ENCODE measurements around the gene TUBB4B.

Gene TUBB4B

DNA sequence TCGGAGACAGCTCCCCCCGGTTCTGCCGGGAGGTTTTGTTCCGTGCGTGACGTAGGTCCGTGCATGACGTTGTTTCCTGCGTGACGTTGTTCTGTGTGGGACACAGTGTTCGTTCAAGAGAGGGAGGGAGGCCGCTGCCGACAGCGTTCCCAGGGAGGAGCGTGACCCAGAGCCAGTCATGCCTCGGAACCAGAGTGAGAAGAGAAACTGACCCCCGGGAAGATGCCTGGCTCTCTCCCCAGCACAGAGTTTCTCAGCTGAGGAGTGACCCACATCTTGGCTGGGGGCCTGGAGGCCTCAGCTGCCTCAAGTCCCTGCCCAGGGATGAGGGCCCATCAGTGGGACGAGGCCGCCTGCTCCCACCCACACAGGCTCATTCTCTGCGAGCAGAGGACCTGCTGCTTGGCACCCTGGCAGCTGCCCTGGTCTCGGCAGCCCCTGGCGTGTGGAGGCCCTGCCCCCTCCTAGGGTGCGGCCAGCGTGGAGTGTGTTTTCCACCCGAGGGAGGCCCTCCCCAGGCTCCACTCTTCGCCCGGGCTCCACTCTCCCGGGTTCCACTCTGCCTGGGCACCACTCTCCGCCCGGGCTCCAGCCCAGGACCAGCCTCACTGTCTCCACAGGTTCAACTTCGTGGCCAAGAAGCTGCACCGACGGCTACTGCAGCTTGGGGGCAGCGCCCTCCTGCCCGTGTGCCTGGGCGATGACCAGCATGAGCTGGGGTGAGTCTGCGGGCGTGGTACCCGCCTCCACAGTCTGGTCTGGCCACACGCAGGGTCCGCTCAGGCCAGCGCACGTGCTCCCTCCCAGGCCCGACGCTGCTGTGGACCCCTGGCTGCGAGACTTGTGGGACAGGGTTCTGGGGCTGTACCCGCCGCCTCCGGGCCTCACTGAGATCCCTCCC is 27.7 kb upstream of the TUBB4B start:
- DNase-seq = no peak

DNA sequence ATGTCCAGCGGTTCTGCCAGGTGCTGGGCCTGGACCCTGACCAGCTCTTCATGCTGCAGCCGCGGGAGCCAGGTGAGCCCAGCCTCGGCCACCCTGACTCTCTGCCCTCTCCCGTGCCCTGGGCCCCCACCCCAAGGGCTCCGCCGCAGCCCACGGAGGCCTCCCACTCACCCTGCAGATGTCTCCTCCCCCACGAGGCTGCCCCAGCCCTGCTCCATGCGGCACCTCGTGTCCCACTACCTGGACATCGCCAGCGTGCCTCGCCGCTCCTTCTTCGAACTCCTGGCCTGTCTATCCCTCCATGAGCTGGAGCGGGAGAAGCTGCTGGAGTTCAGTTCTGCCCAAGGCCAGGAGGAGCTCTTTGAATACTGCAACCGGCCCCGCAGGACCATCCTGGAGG is 26.5 kb upstream of the TUBB4B start:
- no peak for DNase-seq

DNA sequence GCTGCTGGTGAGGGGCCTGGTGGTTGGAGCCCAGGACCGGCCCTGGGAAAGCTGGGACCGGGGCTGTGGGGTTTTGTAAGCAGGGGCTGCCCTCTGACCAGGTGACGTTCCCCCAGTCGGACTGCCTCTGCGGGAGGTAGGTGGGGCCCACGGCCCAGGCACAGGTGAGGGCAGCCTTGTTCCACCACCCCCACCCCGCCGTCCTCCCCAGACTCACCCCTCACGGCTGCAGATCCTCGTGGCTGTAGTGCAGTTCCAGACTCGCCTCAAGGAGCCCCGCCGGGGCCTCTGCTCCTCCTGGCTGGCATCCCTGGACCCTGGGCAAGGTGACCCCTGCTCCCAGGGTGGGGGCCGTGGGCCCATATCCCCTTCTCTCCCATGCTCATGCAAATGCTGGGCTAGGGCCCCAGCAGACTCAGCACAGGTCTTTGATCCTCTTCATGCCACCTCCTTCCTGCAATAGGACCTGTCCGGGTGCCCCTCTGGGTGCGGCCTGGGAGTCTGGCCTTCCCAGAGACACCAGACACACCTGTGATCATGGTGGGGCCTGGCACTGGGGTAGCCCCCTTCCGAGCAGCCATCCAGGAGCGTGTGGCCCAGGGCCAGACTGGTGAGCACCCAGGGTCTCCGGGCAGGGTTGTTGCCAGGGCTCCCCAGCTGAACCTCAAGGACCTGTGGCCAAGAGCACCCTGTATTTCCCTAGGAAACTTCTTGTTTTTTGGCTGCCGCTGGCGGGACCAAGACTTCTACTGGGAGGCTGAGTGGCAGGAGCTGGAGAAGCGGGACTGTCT is 25.7 kb upstream of the TUBB4B start:
- no peak for DNase-seq

DNA sequence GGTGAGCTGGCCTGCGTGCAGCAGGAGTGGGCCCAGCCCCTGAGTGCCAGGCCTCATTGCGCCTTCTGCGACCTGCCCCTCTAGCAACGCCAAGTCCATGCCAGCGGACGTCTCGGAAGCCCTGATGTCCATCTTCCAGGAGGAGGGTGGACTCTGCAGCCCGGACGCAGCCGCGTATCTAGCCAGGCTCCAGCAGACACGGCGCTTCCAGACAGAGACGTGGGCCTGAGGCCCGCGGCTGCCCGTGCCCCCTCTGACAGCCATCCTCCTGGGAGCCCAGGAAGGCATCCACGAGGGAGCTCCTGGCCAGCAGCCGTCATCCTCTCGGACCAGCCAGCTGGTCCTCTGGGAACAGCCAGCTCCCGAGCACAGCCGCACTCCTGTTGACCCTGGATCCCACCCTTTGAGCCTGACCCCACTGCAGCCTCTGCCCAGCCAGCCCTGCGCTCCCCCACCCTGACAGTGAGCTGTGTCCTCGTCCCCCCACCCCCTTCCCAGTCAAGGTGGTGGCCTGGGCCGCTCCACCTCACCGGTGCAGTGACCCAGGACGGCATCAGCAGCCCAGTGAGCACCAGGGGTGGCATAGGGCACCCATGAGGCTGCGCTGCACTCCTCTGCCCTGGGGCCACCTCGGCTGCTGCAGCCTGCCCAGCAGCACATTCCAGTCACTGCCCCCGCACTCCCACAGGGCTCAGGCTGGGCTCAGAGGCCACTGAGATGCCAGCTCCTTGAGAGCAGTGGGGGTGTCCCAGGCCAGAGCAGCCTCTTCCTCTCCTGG is 24.7 kb upstream of the TUBB4B start:
- DNase-seq = no peak

DNA sequence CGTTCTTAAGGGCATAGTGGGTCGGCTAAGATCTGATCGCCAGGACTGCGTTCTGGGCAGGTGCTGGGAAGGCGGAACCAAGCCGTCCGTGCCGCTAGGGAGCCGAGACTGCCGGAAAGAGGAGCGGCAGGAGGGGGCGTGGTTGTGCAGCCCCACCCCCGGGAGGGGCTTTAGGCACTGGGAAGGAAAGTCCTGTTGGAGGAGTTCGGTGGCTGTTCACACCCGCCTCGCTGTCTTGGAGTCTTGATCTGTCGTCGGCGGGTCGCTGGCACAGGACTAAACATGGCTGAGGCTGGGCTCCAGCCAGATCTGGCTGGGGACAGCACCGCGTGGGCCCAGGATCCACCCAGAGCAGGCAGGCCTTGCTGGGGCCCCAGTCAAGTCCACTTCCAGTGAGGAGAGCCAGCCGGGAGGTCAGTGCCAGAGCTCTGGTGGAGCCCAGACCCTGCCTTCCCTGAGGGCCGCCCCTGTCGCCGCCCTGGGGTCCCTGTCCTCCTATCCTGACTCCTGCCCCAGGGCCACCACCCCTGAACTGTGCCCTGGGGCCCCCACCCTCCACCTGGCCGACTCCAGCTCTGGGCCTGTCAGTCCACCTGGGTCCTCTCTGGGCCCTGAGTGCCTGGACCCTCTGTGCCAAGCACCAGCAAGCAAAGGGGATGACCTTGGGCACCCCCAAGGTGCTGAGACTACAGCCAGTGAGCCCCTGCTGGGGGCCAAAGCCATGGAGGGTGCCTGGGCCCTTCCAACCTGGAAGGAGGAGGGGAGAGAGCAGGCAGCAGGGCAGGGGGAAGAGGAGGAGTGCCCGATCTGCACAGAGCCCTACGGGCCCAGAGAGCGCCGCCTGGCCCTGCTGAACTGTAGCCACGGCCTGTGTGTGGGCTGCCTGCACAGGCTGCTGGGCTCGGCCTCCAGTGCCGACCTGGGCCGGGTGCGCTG is 23.5 kb upstream of the TUBB4B start:
- peak; percentile 77 for DNase-seq

DNA sequence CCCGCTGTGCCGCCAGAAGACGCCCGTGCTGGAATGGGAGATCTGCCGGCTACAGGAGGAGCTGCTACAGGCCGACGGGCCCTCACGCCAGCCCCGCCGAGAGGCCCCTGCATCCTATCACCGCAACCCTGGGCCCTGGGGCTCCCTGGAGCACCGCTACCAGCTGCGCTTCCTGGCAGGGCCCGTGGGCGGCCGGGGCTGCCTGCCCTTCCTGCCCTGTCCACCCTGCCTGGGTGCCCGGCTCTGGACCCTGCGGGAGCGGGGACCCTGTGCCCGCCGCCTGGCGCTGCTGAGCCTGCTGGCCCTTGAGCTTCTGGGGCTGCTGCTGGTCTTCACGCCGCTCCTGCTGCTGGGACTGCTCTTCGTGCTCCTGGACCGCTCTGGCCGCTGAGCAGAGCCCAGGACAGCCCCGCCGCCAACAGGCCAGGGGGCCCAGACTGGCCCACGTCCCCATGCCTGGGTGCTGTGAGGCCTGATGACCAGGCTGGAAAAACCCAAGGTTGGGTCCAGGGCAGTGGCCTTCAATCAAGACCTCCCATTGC is 22.8 kb upstream of the TUBB4B start:
- DNase-seq = no peak

GRCh38 chr9:137218754-137219271 is 22.3 kb upstream of the TUBB4B start:
- DNase-seq = no peak

GRCh38 chr9:137219757-137220316 is 21.2 kb upstream of the TUBB4B start:
- DNase-seq = no peak

- DNase-seq = no peak
Measured at GRCh38 chr9:137220317-137221094, 20.6 kb upstream of the TUBB4B start.

GRCh38 chr9:137221095-137221505 is 20.0 kb upstream of the TUBB4B start:
- DNase-seq = no peak

DNA sequence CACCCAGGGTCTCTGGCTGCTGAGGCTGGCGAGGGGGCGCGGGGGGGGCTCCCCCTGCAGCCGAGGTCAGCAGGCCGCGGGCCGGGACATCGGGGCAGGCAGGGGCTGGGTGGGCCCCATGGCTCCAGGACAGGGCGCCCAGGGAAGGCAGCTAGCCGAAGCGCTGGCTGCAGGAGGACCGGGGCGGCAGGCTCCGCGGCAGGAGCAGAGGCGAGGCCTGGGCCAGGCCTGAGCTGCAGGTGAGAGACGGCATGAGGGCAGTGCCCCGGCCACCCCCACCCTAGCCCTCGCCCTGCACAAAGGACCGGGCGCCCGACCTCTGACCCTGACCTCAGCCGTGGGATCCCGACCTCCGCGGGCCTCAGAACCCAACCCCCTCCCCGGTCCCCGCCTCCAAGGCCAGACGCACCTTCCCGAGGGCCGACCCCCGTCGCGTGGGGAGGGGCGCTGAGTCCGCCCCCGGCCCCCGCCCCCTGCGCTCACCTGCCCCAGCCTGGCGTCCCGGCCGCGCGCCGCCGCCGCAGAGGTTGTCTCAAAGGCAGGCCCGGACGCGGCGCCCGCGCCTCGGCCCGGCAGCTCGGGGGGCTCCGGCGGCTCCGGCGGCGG is 19.5 kb upstream of the TUBB4B start:
- DNase-seq = peak; percentile 38

DNA sequence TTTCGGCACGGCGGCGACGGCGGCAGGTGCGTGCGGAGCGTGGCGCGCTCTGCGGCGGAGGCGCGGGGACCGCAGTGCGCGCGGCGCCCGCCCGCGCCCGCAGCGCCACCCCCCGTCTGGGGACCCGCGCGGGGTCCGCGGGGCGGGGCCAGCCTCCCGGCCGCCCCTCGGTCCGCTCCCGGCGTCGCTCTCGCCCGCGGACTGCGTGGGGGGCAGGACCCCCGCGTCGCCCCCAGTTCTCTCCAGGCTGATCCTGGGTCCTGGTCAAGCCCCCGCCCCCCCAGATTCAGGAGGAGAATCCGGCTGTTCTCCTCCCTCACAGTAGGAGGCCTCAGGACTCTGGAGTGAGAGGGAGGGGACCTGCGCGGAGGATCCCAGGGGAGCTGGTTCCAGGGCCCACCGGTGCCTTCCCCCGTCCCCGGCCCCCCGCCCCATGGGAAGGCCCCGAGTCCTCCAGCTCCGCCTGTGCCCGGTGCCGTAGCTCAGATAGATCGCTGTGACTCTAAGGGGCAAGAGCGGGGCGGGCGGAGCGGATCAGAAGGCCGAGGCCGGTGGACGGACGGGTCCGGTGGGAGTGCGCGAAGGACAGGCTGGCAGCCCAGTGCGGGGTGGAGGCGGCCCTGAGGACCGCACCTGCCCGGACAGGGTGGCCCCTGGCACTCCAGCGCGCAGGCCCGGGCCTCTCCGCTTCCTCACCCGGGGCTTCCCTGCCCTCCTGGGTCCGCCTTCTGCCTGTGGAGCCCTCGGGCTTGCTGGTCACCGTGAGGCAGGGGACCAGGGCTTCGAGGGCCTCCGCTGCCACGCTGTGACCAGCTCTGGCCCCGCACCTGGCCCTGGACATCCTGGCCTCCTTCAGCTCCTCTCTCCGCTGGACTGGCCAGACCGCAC is 18.7 kb upstream of the TUBB4B start, which contains the start of gene RNF208:
TSS of gene RNF208 (minus strand) at position 51 of the 888 bp plus-strand sequence. CDS start 1,028 bp downstream, outside the sequence.
- no peak for DNase-seq

DNA sequence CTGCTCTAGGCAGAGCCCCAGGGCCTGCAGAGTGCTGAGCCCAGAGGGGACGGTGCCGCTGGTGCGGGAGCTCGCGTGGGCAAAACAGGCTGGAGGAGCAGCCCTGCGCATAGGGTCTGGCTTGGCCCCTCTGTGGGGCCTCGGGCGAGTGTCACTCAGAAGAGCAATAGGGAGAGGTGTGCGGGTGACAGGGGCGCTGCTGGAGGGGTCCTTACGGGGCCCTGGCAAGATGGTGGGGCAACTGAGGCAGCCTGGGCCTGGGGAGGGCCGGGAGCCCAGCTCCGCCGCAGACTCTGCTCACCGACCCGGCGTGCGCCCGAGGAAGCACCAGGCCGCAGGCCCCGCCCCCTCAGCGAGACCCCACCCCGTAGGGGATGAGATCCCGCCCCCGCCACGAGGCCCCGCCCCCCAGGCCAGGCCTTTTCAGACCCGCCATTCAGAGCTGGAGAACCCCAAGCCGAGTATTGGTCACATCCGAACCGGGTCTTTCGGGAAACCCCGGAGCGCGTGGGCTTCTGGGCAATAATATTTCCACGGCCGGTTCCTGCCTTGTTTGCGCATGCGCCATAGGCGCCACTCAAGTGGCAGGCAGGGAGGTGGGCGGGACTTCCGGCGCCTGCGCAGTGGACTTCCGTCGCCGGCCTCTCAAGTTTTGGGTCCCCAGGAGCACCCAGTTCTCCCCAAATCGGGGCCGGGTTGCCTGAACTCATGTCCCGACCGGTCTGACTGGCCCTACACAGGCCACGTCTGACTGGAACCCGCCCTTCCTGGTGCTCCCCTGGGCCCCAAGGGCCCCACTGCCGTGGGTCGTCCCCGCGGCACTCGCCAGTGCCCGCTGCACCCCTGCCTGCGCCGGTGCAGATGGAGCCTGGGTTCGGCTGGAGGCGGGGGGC is 17.8 kb upstream of the TUBB4B start:
- peak; percentile 98 for DNase-seq

DNA sequence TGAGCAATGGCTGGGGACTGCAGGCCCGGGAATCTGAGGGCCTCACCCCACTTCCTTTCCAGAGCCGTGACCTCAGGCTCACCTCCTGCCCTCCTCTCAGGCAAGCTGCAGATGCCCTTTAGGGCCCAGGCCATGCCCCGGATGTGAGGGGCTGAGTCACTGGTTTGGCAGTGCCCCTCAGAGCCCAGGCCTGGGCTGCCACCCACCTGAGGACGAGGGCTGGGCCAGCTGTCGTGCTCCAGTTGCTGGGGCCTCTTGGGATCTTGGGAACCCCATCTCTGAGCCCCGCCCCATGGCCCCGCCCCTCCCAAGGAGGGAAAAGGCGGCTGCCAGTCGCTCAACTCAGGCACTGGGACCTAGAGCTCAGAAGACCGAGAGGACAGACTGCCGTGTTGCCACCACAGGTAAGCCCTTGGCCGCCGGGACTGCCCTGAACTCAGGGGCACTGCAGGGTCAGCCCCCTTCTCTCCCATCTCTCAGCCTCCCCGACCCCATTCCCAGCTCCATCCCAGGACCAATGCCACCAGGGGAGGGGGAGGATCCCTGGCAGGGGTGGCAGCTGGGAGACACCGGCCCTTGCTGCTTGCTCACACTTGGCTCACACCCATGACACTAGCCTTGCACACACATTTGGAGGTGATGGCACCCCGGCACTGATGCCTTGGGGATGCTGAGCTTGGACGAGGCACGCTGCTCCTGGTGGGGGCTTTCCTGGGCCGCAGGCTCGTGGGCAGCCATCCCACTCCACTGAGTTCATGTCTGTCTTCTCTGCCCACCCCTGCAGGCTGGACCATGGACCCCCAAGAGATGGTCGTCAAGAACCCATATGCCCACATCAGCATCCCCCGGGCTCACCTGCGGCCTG is 16.0 kb upstream of the TUBB4B start, which contains the start of gene CYSRT1:
TSS of gene CYSRT1 (plus strand) at position 345 of the 865 bp plus-strand sequence. CDS start at position 793, 448 bp downstream.
- DNase-seq = no peak

DNA sequence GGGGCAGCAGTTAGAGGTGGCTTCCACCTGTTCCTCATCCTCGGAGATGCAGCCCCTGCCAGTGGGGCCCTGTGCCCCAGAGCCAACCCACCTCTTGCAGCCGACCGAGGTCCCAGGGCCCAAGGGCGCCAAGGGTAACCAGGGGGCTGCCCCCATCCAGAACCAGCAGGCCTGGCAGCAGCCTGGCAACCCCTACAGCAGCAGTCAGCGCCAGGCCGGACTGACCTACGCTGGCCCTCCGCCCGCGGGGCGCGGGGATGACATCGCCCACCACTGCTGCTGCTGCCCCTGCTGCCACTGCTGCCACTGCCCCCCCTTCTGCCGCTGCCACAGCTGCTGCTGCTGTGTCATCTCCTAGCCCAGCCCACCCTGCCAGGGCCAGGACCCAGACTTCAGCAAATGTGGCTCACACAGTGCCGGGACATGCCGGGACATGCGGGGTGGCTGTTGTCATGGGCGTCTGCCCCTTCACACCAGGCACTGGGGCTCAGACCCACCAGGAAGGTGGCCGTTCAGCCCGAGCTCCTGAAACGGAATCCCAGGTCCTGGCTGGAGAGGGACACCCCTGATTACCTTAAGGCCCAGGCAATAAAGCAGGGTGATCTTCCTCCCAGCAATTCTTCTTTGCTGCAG is 15.3 kb upstream of the TUBB4B start:
- DNase-seq = no peak

Measured in COR-L47 (cell line).